ENCODE results near the gene DLK2. TPM values are rescaled to one million over a fixed set of nuclear protein-coding genes. Genes with fewer than 3 reads are reported as not detected.
"Not testable (repeated sequence)": the region's sequence is repeated elsewhere in the genome, so short reads cannot be mapped to it uniquely, and the experiment has no call there.

The DLK2 gene
- 7.3 TPM for total RNA-seq

GRCh38 chr6:43455531-43456428 lies at the start of gene DLK2:
TSS of gene DLK2 (minus strand) at chr6:43455548. CDS start at chr6:43454825, 723 bp downstream.
- DNase-seq = peak; percentile 47

GRCh38 chr6:43503443-43503842 lies 48.1 kb upstream of the DLK2 start:
- DNase-seq = no peak

- no peak for DNase-seq
Observed at GRCh38 chr6:43502666-43503065, 47.3 kb upstream of the DLK2 start.

DNA sequence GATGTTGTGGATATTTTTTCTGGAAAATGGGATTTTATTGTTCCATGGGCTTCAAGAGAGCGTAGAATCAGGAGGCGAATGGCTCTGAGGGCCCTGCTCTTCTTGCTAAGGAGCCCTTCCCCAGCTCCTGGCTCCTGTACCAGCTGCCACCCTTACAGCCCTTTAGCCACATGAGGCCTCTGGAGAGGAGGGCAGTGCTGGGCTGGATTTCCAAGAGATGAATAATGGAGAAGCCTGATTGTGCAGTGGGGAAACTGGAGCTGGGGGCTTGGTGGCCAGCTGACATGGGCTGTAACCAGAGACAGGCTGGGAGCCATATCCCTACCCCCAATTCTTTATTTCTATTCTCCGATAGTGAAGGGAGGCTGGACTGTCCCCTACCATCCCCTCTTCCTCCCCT lies 45.6 kb upstream of the DLK2 start:
- no peak for DNase-seq

DNA sequence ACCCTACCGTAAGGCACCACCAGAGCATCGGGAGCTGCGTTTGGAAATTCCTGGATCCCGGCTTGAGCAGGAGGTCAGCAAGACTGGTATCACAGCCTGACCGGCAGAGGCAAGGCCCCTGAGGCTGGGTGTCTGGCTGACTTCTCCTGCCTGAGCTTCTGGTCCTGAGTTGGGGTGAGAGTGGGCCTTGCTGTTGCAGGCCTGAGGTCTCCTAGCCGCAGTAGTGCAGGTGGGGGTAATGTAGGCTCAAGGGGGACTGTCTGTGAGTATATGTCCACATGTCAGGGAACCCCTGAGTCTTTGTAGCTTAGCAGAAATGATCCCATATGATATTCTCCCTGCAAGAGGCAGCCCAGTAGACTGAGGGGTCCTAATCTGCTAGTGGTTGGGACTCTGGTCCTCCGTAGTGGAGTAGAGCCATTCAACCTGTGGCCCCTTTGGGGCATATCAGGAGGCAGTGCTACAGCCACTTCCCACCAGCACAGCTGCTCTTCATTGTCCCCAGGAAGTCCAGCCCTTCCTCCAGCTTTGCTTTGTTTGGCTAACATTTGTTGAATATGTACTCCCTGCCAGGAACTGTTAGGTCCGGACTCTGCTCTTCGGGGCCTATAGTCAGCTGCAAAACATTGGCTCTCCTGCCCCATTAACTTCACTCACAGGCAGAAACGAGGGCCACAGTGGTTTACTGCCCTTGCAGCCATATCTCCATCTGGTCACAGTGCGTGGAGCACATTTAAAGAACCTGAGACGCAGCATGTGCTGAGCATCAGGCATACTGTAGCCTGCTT lies 43.9 kb upstream of the DLK2 start:
- no peak for DNase-seq

- not testable (repeated sequence) for DNase-seq
Observed at GRCh38 chr6:43498291-43498690, 42.9 kb upstream of the DLK2 start.

GRCh38 chr6:43497689-43498088 lies 42.3 kb upstream of the DLK2 start:
- no peak for DNase-seq

DNA sequence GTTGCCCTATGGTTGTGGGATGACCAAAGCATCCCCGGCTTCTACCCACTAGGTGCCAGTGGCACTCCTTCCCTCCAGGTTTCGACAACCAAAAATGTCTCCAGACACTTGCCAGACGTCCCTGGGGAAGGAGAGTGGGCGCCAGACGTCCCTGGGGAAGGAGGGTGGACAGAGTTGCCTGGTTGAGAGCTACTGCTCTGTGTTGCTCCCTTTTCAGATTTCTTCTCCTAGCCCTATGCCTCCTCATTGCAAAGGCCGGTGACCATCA lies 41.7 kb upstream of the DLK2 start:
- DNase-seq = no peak

DNA sequence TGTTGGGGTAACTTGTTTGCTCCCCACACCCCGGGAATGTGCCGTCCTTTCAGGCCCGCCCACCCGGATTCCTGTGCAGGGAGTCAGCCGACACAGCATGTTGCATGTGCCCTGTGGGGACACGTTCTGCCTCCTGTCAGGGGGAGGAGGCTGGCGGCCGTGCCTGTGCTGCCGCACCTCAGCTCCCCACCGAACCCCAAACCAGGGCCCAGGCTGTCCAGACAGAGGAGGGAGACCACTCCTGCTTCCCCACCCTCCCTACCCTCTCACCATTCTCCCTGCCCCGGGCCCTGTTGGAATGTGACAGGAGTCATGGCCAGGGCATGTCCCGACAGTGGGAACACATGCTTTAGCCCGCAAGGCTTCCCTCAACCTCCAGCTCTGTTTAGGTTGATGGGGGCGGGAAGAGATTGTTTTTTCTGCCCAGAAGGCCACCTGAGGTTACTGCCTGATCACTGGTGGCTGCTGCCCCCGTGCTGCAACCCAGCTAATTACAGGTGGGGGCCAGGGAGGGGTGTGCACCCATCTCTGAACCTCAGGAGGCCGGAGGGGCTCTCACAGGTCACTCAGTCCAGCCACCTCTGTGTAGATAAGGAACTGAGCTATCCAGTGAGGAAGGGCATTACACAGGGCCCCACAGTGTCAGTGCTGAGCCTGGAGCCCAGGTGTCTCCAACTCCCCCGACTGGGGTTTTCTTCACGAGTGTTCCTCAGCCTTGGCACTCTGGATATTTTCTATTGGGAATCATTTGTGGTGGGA lies 41.2 kb upstream of the DLK2 start:
- DNase-seq = no peak

GRCh38 chr6:43495409-43495941 lies 40.1 kb upstream of the DLK2 start:
- DNase-seq = no peak

- no peak for DNase-seq
Observed at GRCh38 chr6:43494766-43495165, 39.4 kb upstream of the DLK2 start.

- DNase-seq = no peak
Observed at GRCh38 chr6:43494321-43494720, 39.0 kb upstream of the DLK2 start.

DNA sequence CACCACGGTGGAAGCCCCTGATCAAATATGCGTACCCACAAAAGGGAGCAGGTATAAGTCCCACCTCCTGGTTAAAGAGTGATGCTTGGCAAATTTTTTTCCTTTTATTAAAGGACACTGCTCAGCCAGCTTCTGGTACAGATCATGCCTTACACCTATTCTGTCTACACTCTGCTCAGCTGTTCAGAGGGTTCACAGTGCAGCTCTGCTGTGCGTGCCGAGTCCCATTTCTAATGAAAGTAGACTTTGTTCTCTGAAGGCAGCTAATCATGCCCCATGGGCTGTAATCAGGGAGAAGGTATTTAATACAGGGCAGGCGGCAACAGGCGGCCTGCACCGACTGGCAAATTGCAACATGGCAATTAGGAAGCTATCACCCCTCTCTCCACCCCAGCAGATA lies 38.5 kb upstream of the DLK2 start:
- DNase-seq = no peak

DNA sequence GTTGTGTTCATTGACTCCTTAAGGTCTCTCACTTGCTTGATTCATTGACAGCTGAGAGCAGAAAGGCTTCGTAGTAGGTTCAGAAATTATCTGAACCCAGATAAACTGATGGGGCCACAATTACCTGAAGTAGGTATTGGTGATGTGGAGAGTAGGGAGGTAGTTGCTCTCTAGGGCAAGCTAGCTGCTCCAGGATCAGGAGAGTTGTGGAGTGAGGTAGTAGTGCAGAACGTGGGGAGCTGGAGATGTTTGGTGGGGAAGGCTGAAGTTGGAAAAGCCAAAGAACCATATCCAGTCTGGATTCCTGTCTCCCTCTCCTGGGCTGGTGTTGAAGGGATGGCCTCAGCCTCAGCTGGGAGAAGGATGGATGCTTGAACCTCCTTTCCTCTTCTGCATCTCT lies 37.9 kb upstream of the DLK2 start:
- no peak for DNase-seq

DNA sequence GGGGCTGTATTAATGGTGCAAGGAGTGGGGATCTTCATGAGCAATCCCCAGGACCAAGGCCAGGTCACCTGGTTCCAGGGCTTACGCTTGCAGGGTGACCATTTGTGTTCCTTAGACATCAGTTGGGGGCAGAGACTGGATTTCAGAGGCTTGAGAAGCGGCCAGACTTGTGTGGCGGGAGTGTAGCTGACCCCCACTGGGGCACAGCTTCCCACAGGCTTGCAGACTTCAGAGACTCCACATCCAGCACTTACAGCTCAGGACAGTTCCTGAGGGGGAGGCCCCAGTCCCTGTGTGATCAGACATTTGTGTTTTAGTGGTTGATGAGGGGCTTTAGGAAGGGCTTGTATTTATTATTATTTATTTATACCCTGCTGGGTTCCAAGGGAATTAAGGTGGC lies 37.3 kb upstream of the DLK2 start:
- DNase-seq = no peak

DNA sequence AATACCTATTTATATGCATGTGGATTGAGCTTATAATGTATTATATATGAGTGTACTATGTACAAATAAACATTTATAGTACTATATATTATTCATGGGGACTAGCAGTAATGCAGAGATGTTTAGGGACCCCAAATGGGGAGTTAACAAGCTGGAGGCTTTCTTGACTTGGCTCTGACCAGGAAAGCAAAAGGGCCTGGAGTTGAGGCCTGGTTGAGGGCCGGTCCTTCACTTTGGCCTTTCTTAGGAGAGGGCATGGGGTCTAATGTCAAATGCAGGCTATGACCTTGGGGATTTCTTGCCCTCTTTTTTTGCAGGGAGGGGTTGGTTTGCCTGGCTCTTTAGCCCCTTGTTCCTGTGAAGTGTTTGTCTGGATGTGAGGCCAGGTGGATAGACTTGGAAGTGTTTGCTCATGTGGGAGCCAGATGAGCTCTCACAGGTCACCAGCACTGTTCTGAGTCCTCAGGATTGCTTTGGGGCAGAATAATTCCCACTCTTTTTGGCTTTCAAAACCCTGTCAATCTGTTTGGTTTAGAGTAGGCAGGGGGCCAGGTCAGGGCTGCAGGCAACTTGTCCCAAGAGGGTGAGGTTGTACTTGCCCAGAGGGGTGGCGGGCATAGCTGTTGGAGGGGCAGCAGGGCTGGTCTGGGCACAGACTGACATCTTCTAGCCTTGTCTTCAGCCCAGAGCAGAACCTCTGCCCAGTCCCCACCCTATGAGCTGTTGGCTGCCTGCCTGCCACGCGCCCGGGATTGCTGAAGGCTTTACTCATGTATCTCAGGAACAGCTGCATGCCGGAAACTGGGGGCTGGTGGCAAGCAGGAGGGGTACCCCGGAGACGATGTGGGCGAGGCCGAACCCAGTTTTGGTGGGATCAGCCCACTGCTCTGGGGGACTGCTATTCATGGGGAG lies 36.7 kb upstream of the DLK2 start:
- peak; percentile 90 for DNase-seq

DNA sequence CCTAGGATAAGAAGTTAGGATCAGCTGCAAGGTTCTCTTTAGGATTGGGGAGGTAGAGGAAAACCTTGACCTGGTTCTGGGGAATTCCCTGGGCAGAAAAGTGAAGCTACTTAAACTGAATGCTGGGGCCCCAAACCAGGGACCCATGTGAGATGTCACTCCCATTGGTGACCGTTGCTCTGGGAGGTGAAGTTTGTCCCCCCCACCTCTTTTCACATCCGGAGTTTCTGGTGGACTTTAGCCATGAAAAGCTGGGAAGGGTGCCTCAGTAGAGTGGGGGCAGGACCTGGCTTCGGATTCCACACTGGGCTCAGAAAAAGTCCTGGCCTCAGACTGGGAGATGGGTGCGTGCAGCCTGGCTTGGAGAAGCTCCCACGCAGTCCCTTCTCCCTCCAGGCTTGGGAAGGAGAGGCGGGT lies 35.2 kb upstream of the DLK2 start:
- no peak for DNase-seq

DNA sequence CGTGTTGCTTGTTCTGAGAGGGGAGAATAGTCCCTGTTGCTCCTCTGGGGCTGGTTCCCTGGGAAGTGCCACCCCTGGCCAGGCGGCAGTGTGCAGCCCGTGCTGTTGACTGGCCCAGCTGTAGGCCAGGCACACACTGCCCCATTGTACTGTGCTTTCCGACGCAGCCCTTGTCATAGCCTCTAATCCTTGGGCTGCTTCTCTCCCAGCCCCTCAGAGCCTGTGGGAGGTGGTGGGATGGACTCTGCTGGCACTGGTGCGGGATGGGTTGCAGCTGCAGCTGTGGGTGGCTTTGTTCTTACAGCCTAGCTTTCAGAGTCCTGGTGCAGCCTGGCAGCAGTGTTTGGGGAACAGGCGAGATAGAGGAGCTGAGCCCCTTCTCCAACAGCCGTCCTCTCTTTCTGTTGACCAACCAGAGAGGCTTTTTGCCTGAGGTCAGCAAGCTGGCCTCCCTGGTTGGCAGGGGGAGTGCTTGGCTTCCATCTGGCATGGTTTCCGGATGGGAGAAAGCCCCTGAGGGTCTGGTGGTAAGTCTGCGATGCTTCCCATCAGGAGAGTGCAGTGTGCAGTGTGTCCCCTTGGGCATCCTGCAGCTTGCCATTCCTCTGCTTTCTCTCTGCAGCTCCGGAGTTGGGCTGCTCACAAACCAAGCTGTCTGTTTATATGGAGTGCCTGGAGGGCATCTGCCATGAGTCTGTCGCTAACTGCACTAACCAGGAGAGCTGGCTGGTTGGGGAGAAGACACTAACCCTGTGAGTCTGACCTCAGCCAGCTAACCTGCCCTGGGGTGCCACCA lies 34.1 kb upstream of the DLK2 start:
- DNase-seq = peak; percentile 91

GRCh38 chr6:43488667-43489276 lies 33.4 kb upstream of the DLK2 start:
- DNase-seq = no peak

- DNase-seq = no peak
Observed at GRCh38 chr6:43481591-43482236, 26.4 kb upstream of the DLK2 start.

Measured in occipital lobe (tissue), 2 donors.